Cardiac fibroblast (primary cell): ENCODE results near the gene SPSB2.

Experiments
- DNase-seq, 2 donors: peaks; one replicate each; pipeline versions ENCODE4 v3.0.0 to v3.0.0-alpha.2; 2010; ENCODE audit warnings: low read depth in 2 of 2
- H3K4me3 ChIP-seq, 2 donors: replicated peaks in 1 of 2; 1 replicate in 1 of 2; 2 replicates in 1 of 2; pipeline ENCODE4 v1.5.1; 2011; ENCODE audit warnings: low read depth in 2 of 2, low read length in 2 of 2, mild to moderate bottlenecking in 2 of 2, moderate library complexity in 1 of 2
- CTCF ChIP-seq: IDR thresholded peaks from one replicate; pipeline ENCODE4 v1.5.1; 2011; ENCODE audit warnings: low read depth, mild to moderate bottlenecking, low read length, inconsistent platforms

Gene SPSB2

GRCh38 chr12:6840330-6840729 lies 32.8 kb downstream of the SPSB2 start:
- DNase-seq = no peak
- no peak overlapping the region for H3K4me3 ChIP-seq
- TF ChIP-seq CTCF = no peak

- TF ChIP-seq CTCF = no peak
- DNase-seq = no peak
- H3K4me3 ChIP-seq = no peak overlapping the region
Measured at GRCh38 chr12:6839482-6840201, 33.5 kb downstream of the SPSB2 start.

GRCh38 chr12:6838854-6839253 lies 34.2 kb downstream of the SPSB2 start:
- TF ChIP-seq CTCF = no peak
- no peak overlapping the region for H3K4me3 ChIP-seq
- DNase-seq = no peak

- no peak for TF ChIP-seq CTCF
- no peak overlapping the region for H3K4me3 ChIP-seq
- no peak for DNase-seq
Measured at GRCh38 chr12:6837370-6838060, 35.6 kb downstream of the SPSB2 start.

GRCh38 chr12:6836851-6837250 lies 36.3 kb downstream of the SPSB2 start:
- no peak overlapping the region for H3K4me3 ChIP-seq
- DNase-seq = no peak

GRCh38 chr12:6834873-6835272 lies 38.2 kb downstream of the SPSB2 start:
- DNase-seq = no peak
- TF ChIP-seq CTCF = no peak
- no peak overlapping the region for H3K4me3 ChIP-seq

More at GRCh38 chr12:6836851-6837250, 36.3 kb downstream of the SPSB2 start:
- TF ChIP-seq CTCF = no peak
